ENCODE measurements around the gene CLEC1A. TPM values are rescaled to one million over a fixed set of nuclear protein-coding genes. Genes with fewer than 3 reads are reported as not detected.

CLEC1A gene
- total and polyA plus RNA-seq, 2 of the 13 experiments (the other 11 are each of a cell fraction or from before 2014, with no cell fraction given) = not detected

GRCh38 chr12:10111451-10111850, 12.7 kb upstream of the CLEC1A start:
- WGBS (ENCODE audit: low lambda C conversion rate) = 81% methylated on average over 38 of the region's 38 CpGs
- H3K4me3 ChIP-seq (replicated peaks in 1 of 3; ENCODE audit: insufficient read depth in 1 of 3, low read depth in 2 of 3, low read length in 3 of 3) = no peak overlapping the region
- no peak for ATAC-seq
- no peaks in the 10 kb centered on the region for H3K9me3 ChIP-seq (ENCODE audit: low read length)
- no peak overlapping the region for H3K9ac ChIP-seq (ENCODE audit: insufficient read depth, low read depth, low read length)
- FAIRE-seq = no peak
- CTCF ChIA-PET (ENCODE audit: low intra/inter-chr PET ratio, low total read pairs) = no interaction called here
- no peaks in the 10 kb centered on the region for H4K20me1 ChIP-seq (ENCODE audit: insufficient read depth, low read length)
- no peaks in the 10 kb centered on the region for H3K36me3 ChIP-seq (replicated peaks in 1 of 2; ENCODE audit: control insufficient read depth in 1 of 2, insufficient read depth in 2 of 2, low read length in 2 of 2)
- H3K27ac ChIP-seq (ENCODE audit: extremely low read length, insufficient read depth, low read length) = no peak overlapping the region
- POLR2A ChIA-PET = no interaction called here
- no peak for TF ChIP-seq NFE2L1 (CRISPR knock-in tag; IDR thresholded peaks at IDR 0.05; ENCODE audit: borderline replicate concordance)
- TF ChIP-seq PRPF4 (IDR thresholded peaks at IDR 0.05; ENCODE audit: low read depth, low read length, poor library complexity, severe bottlenecking) = no peak
- no peak for TF ChIP-seq ZNF766 (CRISPR knock-in tag; IDR thresholded peaks at IDR 0.05; ENCODE audit: borderline replicate concordance)
- no peak for TF ChIP-seq SP5 (CRISPR knock-in tag; IDR thresholded peaks at IDR 0.05; ENCODE audit: borderline replicate concordance, low read depth)
- no peak for TF ChIP-seq SP2 (CRISPR knock-in tag; IDR thresholded peaks at IDR 0.05)
- no peak for TF ChIP-seq XRCC5 (optimal IDR thresholded peaks at IDR 0.05; ENCODE audit: low read length)
- TF ChIP-seq ATRX (CRISPR knock-in tag; IDR thresholded peaks at IDR 0.05; ENCODE audit: borderline replicate concordance) = no peak
- TF ChIP-seq, protein P1, sequence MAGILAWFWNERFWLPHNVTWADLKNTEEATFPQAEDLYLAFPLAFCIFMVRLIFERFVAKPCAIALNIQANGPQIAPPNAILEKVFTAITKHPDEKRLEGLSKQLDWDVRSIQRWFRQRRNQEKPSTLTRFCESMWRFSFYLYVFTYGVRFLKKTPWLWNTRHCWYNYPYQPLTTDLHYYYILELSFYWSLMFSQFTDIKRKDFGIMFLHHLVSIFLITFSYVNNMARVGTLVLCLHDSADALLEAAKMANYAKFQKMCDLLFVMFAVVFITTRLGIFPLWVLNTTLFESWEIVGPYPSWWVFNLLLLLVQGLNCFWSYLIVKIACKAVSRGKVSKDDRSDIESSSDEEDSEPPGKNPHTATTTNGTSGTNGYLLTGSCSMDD (CRISPR knock-in tag; IDR thresholded peaks at IDR 0.05) = no peak
- TF ChIP-seq, protein P2, sequence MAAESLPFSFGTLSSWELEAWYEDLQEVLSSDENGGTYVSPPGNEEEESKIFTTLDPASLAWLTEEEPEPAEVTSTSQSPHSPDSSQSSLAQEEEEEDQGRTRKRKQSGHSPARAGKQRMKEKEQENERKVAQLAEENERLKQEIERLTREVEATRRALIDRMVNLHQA (CRISPR knock-in tag; IDR thresholded peaks at IDR 0.05) = no peak
- TF ChIP-seq BRF2 (CRISPR knock-in tag; IDR thresholded peaks at IDR 0.05) = no peak
- TF ChIP-seq ZNF660 (CRISPR knock-in tag; IDR thresholded peaks at IDR 0.05; ENCODE audit: borderline replicate concordance, low read depth) = no peak
- no peaks in the 10 kb centered on the region for H3K4me1 ChIP-seq (ENCODE audit: insufficient read depth, low read length)
- no peak overlapping the region for H3K4me2 ChIP-seq (ENCODE audit: low read depth, low read length)
- no peak overlapping the region for H2AFZ ChIP-seq (ENCODE audit: low read length)
- in situ Hi-C loops (cut with HindIII; ENCODE audit: extremely low pct_ligation_motif_present, low pct_unique_long_range_greater_than_20kb) = no loop called here
- no peaks in the 10 kb centered on the region for H3K79me2 ChIP-seq (ENCODE audit: insufficient read depth, low read length)
- H3K27me3 ChIP-seq (ENCODE audit: control insufficient read depth in 1 of 2, insufficient read depth in 2 of 2, low read length in 2 of 2) = peaks cover 0 to 4% of the 10 kb centered on the region in 2 experiments; a peak in 2 of 5 replicates
- intact Hi-C loops (cut with micrococcal nuclease; ENCODE audit: unreplicated experiment) = no loop called here
- DNase-seq (ENCODE audit: low spot score) = no peak
- no TSS peak for BruUV-seq (replicated peaks)
